ENCODE results near the gene IDH3G.

The IDH3G gene

GRCh38 chrX:153803211-153804099 is 9.3 kb upstream of the IDH3G start:
- Histone ChIP-seq H3K36me3 (ENCODE audit: control insufficient read depth, insufficient read depth, low read length) (no peaks in the 10 kb centered on the region), H3K4me1 (ENCODE audit: control insufficient read depth, insufficient read depth, low read length) (no peaks in the 10 kb centered on the region), H3K4me3 (ENCODE audit: insufficient read depth, low read depth, low read length) (no peak overlapping the region), H3K27me3 (ENCODE audit: control insufficient read depth, insufficient read depth, low read length, poor library complexity, severe bottlenecking) (no peaks in the 10 kb centered on the region), H3K9me3 (ENCODE audit: control insufficient read depth, low read length) (no peaks in the 10 kb centered on the region), H3K27ac (ENCODE audit: insufficient read depth, low read depth, low read length, poor library complexity, severe bottlenecking) (no peak overlapping the region)
- WGBS, 2 experiments, result 96% methylated on average over 79 to 86 of the region's 87 CpGs

- no peaks in the 10 kb centered on the region for H3K4me1 ChIP-seq (ENCODE audit: control insufficient read depth, insufficient read depth, low read length)
- WGBS, 2 experiments, result 94 to 96% methylated on average over 14 of the region's 14 CpGs
- no peak overlapping the region for H3K4me3 ChIP-seq (ENCODE audit: insufficient read depth, low read depth, low read length)
- no peaks in the 10 kb centered on the region for H3K36me3 ChIP-seq (ENCODE audit: control insufficient read depth, insufficient read depth, low read length)
- no peaks in the 10 kb centered on the region for H3K9me3 ChIP-seq (ENCODE audit: control insufficient read depth, low read length)
- no peaks in the 10 kb centered on the region for H3K27me3 ChIP-seq (ENCODE audit: control insufficient read depth, insufficient read depth, low read length, poor library complexity, severe bottlenecking)
- no peak overlapping the region for H3K27ac ChIP-seq (ENCODE audit: insufficient read depth, low read depth, low read length, poor library complexity, severe bottlenecking)
Observed at GRCh38 chrX:153802513-153803045, 8.4 kb upstream of the IDH3G start.

DNA sequence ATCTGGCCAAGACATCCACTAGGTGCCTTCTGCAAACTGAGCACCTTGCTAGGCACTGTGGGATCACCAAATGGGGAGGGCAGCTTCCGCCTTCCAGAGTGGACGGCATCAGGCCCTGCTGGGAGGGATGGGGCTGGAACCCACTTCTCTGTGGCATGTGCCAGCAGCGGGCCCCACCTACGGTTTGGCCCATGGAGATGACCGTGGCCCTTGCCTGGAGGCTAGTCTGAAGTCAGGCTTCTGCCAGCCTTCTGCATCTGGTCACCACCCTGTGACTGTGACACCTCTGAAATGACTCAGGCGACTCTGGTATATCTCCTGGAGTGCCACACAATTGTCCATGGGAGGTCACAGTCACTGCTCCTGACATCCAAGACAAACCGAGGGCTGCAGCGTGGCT is 7.5 kb upstream of the IDH3G start:
- H3K36me3 ChIP-seq (ENCODE audit: control insufficient read depth, insufficient read depth, low read length), result peaks cover 4% of the 10 kb centered on the region
- H3K9me3 ChIP-seq (ENCODE audit: control insufficient read depth, low read length), result no peaks in the 10 kb centered on the region
- H3K27me3 ChIP-seq (ENCODE audit: control insufficient read depth, insufficient read depth, low read length, poor library complexity, severe bottlenecking), result no peaks in the 10 kb centered on the region
- no peak overlapping the region for H3K27ac ChIP-seq (ENCODE audit: insufficient read depth, low read depth, low read length, poor library complexity, severe bottlenecking)
- H3K4me3 ChIP-seq (ENCODE audit: insufficient read depth, low read depth, low read length), result no peak overlapping the region
- H3K4me1 ChIP-seq (ENCODE audit: control insufficient read depth, insufficient read depth, low read length), result no peaks in the 10 kb centered on the region
- 92 to 96% methylated on average over 8 of the region's 8 CpGs for WGBS, 2 experiments

GRCh38 chrX:153800746-153801145 is 6.6 kb upstream of the IDH3G start:
- Histone ChIP-seq H3K4me1 (ENCODE audit: control insufficient read depth, insufficient read depth, low read length) (no peaks in the 10 kb centered on the region), H3K27ac (ENCODE audit: insufficient read depth, low read depth, low read length, poor library complexity, severe bottlenecking) (no peak overlapping the region), H3K36me3 (ENCODE audit: control insufficient read depth, insufficient read depth, low read length) (peaks cover 4% of the 10 kb centered on the region), H3K9me3 (ENCODE audit: control insufficient read depth, low read length) (no peaks in the 10 kb centered on the region), H3K27me3 (ENCODE audit: control insufficient read depth, insufficient read depth, low read length, poor library complexity, severe bottlenecking) (no peaks in the 10 kb centered on the region), H3K4me3 (ENCODE audit: insufficient read depth, low read depth, low read length) (no peak overlapping the region)
- WGBS, 2 experiments, result 94 to 95% methylated on average over 7 of the region's 7 CpGs

DNA sequence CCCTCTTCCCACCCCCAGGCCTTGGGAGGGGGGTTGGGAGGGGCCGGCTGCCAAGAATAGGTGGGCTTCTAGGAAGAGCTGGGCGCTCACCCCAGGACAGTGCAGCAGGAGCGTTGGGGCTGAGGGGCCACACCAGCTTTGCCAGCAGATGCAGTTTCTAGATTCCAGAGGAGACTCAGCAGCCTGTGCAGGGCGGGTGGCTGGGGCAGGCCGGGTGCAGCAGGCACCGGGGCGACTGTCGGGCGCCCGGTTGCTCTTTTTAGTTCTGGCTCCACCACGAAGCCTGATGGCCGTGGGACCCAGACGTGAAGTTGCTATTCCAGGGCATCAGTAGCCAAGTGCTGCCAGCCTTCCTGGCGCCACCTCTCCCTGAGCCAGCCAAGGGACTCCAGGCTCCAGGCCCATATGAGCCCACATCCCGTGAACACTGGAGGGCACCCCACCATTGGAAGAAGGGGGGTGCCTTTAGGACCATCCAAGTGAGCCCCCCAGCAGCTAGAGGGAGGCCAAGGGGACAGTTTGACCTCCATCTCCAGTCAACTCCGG is 6.1 kb upstream of the IDH3G start:
- H3K27ac ChIP-seq (ENCODE audit: insufficient read depth, low read depth, low read length, poor library complexity, severe bottlenecking), result no peak overlapping the region
- 92 to 93% methylated on average over 16 of the region's 16 CpGs for WGBS, 2 experiments
- H3K4me1 ChIP-seq (ENCODE audit: control insufficient read depth, insufficient read depth, low read length), result no peaks in the 10 kb centered on the region
- no peaks in the 10 kb centered on the region for H3K9me3 ChIP-seq (ENCODE audit: control insufficient read depth, low read length)
- no peak overlapping the region for H3K4me3 ChIP-seq (ENCODE audit: insufficient read depth, low read depth, low read length)
- H3K27me3 ChIP-seq (ENCODE audit: control insufficient read depth, insufficient read depth, low read length, poor library complexity, severe bottlenecking), result no peaks in the 10 kb centered on the region
- peaks cover 4% of the 10 kb centered on the region for H3K36me3 ChIP-seq (ENCODE audit: control insufficient read depth, insufficient read depth, low read length)

GRCh38 chrX:153799326-153799725 is 5.2 kb upstream of the IDH3G start:
- Histone ChIP-seq H3K27me3 (ENCODE audit: control insufficient read depth, insufficient read depth, low read length, poor library complexity, severe bottlenecking) (no peaks in the 10 kb centered on the region), H3K9me3 (ENCODE audit: control insufficient read depth, low read length) (no peaks in the 10 kb centered on the region), H3K4me3 (ENCODE audit: insufficient read depth, low read depth, low read length) (no peak overlapping the region), H3K27ac (ENCODE audit: insufficient read depth, low read depth, low read length, poor library complexity, severe bottlenecking) (no peak overlapping the region), H3K4me1 (ENCODE audit: control insufficient read depth, insufficient read depth, low read length) (no peaks in the 10 kb centered on the region), H3K36me3 (ENCODE audit: control insufficient read depth, insufficient read depth, low read length) (peaks cover 4% of the 10 kb centered on the region)
- 98% methylated on average over 5 of the region's 5 CpGs for WGBS, 2 experiments

GRCh38 chrX:153797415-153798015 is 3.3 kb upstream of the IDH3G start:
- WGBS, 2 experiments, result 94 to 97% methylated on average over 15 of the region's 15 CpGs
- Histone ChIP-seq H3K4me3 (ENCODE audit: insufficient read depth, low read depth, low read length) (no peak overlapping the region), H3K9me3 (ENCODE audit: control insufficient read depth, low read length) (no peaks in the 10 kb centered on the region), H3K27me3 (ENCODE audit: control insufficient read depth, insufficient read depth, low read length, poor library complexity, severe bottlenecking) (no peaks in the 10 kb centered on the region), H3K27ac (ENCODE audit: insufficient read depth, low read depth, low read length, poor library complexity, severe bottlenecking) (no peak overlapping the region), H3K36me3 (ENCODE audit: control insufficient read depth, insufficient read depth, low read length) (peaks cover 4% of the 10 kb centered on the region), H3K4me1 (ENCODE audit: control insufficient read depth, insufficient read depth, low read length) (peaks cover 5% of the 10 kb centered on the region)

GRCh38 chrX:153794897-153795816 is 982 bp upstream of the IDH3G start:
- Histone ChIP-seq H3K4me3 (ENCODE audit: insufficient read depth, low read depth, low read length) (peak overlapping the region; percentile 72), H3K27ac (ENCODE audit: insufficient read depth, low read depth, low read length, poor library complexity, severe bottlenecking) (peak overlapping the region; percentile 77), H3K9me3 (ENCODE audit: control insufficient read depth, low read length) (no peaks in the 10 kb centered on the region), H3K27me3 (ENCODE audit: control insufficient read depth, insufficient read depth, low read length, poor library complexity, severe bottlenecking) (no peaks in the 10 kb centered on the region), H3K36me3 (ENCODE audit: control insufficient read depth, insufficient read depth, low read length) (peaks cover 4% of the 10 kb centered on the region), H3K4me1 (ENCODE audit: control insufficient read depth, insufficient read depth, low read length) (peaks cover 5% of the 10 kb centered on the region)
- WGBS, 2 experiments, result 16 to 18% methylated on average over 47 of the region's 47 CpGs

- 55 to 60% methylated on average over 4 to 5 of the region's 7 CpGs for WGBS, 2 experiments
- no peaks in the 10 kb centered on the region for H3K9me3 ChIP-seq (ENCODE audit: control insufficient read depth, low read length)
- H3K4me1 ChIP-seq (ENCODE audit: control insufficient read depth, insufficient read depth, low read length), result peaks cover 5% of the 10 kb centered on the region
- H3K27me3 ChIP-seq (ENCODE audit: control insufficient read depth, insufficient read depth, low read length, poor library complexity, severe bottlenecking), result no peaks in the 10 kb centered on the region
- peak overlapping the region; percentile 72 for H3K4me3 ChIP-seq (ENCODE audit: insufficient read depth, low read depth, low read length)
- H3K27ac ChIP-seq (ENCODE audit: insufficient read depth, low read depth, low read length, poor library complexity, severe bottlenecking), result no peak overlapping the region
- peaks cover 4% of the 10 kb centered on the region for H3K36me3 ChIP-seq (ENCODE audit: control insufficient read depth, insufficient read depth, low read length)
Observed at GRCh38 chrX:153793291-153793690, 884 bp downstream of the IDH3G start.

Measured in ectodermal cell (in vitro differentiated cells).